Mammary epithelial cell (primary cell): ENCODE data around the gene GPR139.

Experiments
- EZH2 ChIP-seq: IDR thresholded peaks from 2 replicates; pipeline ENCODE4 v1.6.1; 2012; ENCODE audit warnings: low read length, inconsistent platforms, borderline replicate concordance
- TF ChIP-seq, protein P1 (sequence below), 2 donors: IDR thresholded peaks in 1 of 2; conservative IDR thresholded peaks in 1 of 2; 2 replicates each; pipeline ENCODE4 v1.5.1; 2011 to 2012; ENCODE audit warnings: inconsistent platforms in 2 of 2, low read length in 2 of 2, mild to moderate bottlenecking in 2 of 2, control low read depth in 1 of 2, low read depth in 1 of 2; ENCODE audit not compliant: insufficient read depth in 1 of 2; ENCODE audit errors: extremely low read depth in 1 of 2

DNA sequence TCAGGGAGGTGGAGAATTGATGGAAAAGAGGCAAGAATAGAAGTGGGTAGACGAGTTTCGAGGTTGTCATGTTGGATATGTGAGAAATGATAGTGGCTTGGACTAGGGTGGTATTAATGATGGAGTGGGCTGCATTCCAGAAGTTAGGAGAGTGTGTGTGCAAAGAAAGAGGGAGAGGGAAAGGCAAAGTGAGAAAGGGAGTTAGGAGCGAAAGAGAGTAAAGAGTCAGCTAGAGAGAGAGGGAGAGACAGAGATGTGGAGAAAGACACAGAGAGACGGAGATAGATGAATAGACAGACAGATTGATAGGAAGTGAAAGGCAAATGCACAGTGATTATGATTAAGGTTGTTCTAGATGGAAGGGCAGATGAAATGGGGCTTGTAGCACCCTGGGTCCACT lies 5.4 kb upstream of the GPR139 start:
- TF ChIP-seq, protein P1, sequence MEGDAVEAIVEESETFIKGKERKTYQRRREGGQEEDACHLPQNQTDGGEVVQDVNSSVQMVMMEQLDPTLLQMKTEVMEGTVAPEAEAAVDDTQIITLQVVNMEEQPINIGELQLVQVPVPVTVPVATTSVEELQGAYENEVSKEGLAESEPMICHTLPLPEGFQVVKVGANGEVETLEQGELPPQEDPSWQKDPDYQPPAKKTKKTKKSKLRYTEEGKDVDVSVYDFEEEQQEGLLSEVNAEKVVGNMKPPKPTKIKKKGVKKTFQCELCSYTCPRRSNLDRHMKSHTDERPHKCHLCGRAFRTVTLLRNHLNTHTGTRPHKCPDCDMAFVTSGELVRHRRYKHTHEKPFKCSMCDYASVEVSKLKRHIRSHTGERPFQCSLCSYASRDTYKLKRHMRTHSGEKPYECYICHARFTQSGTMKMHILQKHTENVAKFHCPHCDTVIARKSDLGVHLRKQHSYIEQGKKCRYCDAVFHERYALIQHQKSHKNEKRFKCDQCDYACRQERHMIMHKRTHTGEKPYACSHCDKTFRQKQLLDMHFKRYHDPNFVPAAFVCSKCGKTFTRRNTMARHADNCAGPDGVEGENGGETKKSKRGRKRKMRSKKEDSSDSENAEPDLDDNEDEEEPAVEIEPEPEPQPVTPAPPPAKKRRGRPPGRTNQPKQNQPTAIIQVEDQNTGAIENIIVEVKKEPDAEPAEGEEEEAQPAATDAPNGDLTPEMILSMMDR (conservative IDR thresholded peaks at IDR 0.05 in 1 of 2, IDR thresholded peaks at IDR 0.05 in 1 of 2; ENCODE audit: extremely low read depth in 1 of 2, insufficient read depth in 1 of 2, low read depth in 1 of 2, low read length in 2 of 2), result no peak
- TF ChIP-seq EZH2, result no peak
